Measurements from ENCODE around the gene SHKBP1. TPM values are rescaled to one million over a fixed set of nuclear protein-coding genes. Genes with fewer than 3 reads are reported as not detected.
"Not testable (repeated sequence)": the region's sequence is repeated elsewhere in the genome, so short reads cannot be mapped to it uniquely, and the experiment has no call there.

The SHKBP1 gene
- total RNA-seq, 1 experiment from 2014 or later = 16.2 TPM

DNA sequence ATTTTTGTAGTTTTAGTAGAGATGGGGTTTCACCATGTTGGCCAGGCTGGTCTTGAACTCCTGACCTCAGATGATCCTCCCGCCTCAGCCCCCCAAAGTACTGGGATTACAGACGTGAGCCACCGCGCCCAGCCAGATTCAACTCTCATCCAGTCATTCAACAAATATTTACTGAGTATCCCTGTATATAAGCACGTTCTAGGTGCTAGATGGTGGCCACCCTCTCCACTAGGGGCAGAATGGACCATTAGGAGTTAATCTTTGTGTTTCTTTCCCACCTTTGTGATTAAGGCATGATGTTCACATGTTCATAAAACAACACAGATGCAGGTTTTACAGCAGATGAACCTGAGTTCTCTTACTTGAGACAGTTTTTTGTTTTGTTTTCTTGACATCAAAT lies 7.3 kb downstream of the SHKBP1 start:
- H3K4me3 ChIP-seq = no peak overlapping the region
- H3K4me1 ChIP-seq (replicated peaks) = peaks cover 33% of the 10 kb centered on the region
- peak in 1 of 2 experiments; percentile 24 for DNase-seq (ENCODE audit: low read depth in 1 of 2, low spot score in 2 of 2)
- H3K9me3 ChIP-seq (replicated peaks) = no peaks in the 10 kb centered on the region
- no peak overlapping the region for H3K27ac ChIP-seq
- H3K36me3 ChIP-seq = peaks cover 61% of the 10 kb centered on the region
- no peaks in the 10 kb centered on the region for H3K27me3 ChIP-seq (replicated peaks)

DNA sequence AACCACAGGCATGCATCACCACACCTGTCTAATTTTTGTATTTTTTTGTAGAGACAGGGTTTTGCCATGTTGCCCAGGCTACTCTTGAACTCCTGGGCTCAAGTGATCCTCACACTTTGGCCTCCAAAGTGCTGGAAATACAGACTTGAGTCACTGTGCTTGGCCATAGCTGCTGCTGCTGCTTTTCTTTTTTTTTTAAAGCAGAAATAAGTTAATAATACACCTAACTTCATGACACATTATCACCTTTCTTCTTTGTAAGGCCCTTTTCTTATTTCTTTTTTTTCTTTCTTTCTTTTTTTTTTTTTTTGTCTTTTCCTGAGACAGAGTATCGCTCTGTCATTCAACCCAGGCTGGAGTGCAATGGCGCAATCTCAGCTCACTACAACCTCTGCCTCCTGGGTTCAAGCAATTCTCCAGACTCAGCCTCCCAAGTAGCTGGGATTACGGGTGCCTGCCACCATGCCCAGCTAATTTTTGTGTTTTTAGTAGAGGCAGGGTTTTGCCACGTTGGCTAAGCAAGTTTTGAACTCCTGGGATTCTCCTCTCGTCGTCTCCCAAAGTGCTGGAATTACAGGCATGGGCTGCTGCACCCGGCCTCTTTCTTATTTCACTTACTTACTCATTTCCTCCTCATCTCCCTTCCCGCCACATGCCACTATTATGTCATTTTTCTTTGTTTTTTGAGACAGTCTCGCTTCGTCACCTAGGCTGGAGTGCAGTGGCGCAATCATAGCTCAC lies 8.7 kb downstream of the SHKBP1 start:
- no peak overlapping the region for H3K4me3 ChIP-seq
- no peaks in the 10 kb centered on the region for H3K27me3 ChIP-seq (replicated peaks)
- H3K4me1 ChIP-seq (replicated peaks) = peaks cover 33% of the 10 kb centered on the region
- H3K27ac ChIP-seq = peak overlapping the region; percentile 80
- DNase-seq (ENCODE audit: low read depth in 1 of 2, low spot score in 2 of 2) = peak; percentile 70 to 76
- H3K9me3 ChIP-seq (replicated peaks) = no peaks in the 10 kb centered on the region
- H3K36me3 ChIP-seq = peaks cover 52% of the 10 kb centered on the region

DNA sequence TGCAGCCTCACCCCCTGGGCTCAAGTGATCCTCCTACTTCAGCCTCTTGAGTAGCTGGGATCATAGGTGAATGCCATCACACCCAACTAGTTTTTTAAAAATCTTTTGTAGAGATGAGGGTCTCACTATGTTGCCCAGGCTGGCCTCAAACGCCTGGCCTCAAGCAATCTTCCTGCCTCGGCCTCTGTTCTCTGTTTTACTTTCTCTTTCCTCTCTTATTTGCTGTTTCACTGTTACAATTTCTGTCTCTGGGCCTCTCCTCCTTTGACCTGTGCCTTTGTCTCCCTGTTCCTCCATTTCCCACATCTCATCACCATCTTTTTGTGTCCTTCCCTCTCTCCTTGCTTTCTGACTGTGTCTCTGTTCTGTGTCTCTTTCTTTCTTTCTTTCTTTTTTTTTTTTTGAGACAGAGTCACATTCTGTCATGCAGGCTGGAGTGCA lies 9.3 kb downstream of the SHKBP1 start:
- no peaks in the 10 kb centered on the region for H3K9me3 ChIP-seq (replicated peaks)
- peaks cover 53% of the 10 kb centered on the region for H3K36me3 ChIP-seq
- peak overlapping the region; percentile 80 for H3K27ac ChIP-seq
- H3K4me1 ChIP-seq (replicated peaks) = peaks cover 33% of the 10 kb centered on the region
- no peak for DNase-seq (ENCODE audit: low read depth in 1 of 2, low spot score in 2 of 2)
- no peaks in the 10 kb centered on the region for H3K27me3 ChIP-seq (replicated peaks)
- no peak overlapping the region for H3K4me3 ChIP-seq

DNA sequence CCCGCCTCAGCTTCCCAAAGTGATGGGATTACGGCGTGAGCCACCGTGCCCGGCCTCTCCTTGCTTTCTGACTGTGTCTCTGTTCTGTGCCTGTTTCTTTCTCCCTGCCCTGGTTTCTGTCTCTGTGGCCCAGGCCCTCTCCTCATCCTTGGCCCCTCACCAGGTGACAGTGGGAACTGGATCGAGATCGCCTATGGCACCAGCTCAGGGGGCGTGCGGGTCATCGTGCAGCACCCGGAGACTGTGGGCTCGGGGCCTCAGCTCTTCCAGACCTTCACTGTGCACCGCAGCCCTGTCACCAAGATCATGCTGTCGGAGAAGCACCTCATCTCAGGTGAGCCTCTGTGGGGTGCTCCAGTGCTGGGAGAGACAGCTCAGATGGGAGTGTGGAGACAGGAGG lies 9.9 kb downstream of the SHKBP1 start:
- no peak overlapping the region for H3K27ac ChIP-seq
- H3K36me3 ChIP-seq = peaks cover 48% of the 10 kb centered on the region
- no peaks in the 10 kb centered on the region for H3K9me3 ChIP-seq (replicated peaks)
- H3K4me1 ChIP-seq (replicated peaks) = peaks cover 33% of the 10 kb centered on the region
- no peaks in the 10 kb centered on the region for H3K27me3 ChIP-seq (replicated peaks)
- no peak for DNase-seq (ENCODE audit: low read depth in 1 of 2, low spot score in 2 of 2)
- H3K4me3 ChIP-seq = no peak overlapping the region

DNA sequence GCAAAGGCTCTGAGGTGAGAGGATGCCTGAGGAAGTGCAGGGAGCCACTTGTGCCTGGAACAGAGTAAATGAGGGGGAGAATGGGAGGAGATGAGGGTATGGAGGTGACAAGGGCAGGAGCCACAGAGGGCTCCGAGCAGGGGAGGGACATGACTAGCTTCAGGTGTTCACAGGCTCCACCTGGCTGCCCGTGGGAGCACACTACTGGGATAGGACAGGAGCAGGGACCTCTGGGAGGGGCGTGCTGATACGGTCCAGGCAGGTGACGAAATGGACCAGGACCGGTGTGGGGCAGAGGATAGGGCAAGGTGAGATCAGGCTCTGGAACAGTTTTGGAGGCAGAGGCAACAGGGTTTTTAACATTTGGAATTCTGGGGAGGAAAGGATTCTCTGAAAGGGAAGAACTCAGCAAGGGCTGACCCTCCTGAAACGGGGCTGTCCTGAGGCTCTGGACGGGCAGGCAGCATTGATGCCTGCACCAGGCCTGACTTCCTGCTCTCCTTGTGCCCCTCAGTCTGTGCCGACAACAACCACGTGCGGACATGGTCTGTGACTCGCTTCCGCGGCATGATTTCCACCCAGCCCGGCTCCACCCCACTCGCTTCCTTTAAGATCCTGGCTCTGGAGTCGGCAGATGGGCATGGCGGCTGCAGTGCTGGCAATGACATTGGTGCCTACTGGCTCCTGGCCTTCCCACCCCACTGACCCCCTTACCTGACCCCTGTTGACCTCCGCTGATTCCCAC lies 11.6 kb downstream of the SHKBP1 start:
- Histone ChIP-seq H3K9me3 (replicated peaks) (no peaks in the 10 kb centered on the region), H3K4me3 (no peak overlapping the region), H3K4me1 (replicated peaks) (peaks cover 33% of the 10 kb centered on the region), H3K27me3 (replicated peaks) (no peaks in the 10 kb centered on the region), H3K27ac (no peak overlapping the region), H3K36me3 (peaks cover 40% of the 10 kb centered on the region)
- peak in 1 of 2 experiments; percentile 72 for DNase-seq (ENCODE audit: low read depth in 1 of 2, low spot score in 2 of 2)

DNA sequence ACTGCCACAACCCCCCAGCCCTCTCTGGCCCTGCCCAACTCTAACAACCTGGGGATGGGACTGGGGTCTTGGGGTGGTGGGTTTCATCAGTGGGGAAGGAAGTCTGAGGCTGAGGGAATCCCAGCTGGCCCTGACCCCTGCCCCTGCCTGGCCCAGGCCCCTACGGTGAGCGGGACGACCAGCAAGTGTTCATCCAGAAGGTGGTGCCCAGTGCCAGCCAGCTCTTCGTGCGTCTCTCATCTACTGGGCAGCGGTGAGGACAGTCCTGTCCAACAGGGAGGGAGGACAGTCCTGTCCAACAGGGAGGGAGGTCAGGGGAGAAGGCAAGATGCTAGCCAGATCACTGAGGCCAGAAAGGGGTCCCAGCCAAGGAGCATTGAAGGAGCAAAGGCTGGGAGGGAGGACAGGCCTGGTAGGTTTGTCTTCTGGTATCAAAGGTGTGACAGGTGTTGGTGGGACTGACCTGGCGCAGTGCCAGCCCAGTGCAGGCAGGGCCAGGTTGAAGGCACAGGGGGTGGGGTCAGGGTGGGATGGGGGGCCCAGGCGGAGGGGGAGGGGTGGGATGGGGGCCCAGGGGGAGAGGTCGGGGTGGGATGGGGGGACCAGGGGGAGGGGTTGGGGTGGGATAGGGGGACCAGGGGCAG lies 12.4 kb downstream of the SHKBP1 start:
- Histone ChIP-seq H3K9me3 (replicated peaks) (no peaks in the 10 kb centered on the region), H3K27me3 (replicated peaks) (no peaks in the 10 kb centered on the region), H3K27ac (no peak overlapping the region), H3K4me1 (replicated peaks) (peaks cover 27% of the 10 kb centered on the region), H3K36me3 (peaks cover 34% of the 10 kb centered on the region), H3K4me3 (no peak overlapping the region)
- no peak for DNase-seq (ENCODE audit: low read depth in 1 of 2, low spot score in 2 of 2)

DNA sequence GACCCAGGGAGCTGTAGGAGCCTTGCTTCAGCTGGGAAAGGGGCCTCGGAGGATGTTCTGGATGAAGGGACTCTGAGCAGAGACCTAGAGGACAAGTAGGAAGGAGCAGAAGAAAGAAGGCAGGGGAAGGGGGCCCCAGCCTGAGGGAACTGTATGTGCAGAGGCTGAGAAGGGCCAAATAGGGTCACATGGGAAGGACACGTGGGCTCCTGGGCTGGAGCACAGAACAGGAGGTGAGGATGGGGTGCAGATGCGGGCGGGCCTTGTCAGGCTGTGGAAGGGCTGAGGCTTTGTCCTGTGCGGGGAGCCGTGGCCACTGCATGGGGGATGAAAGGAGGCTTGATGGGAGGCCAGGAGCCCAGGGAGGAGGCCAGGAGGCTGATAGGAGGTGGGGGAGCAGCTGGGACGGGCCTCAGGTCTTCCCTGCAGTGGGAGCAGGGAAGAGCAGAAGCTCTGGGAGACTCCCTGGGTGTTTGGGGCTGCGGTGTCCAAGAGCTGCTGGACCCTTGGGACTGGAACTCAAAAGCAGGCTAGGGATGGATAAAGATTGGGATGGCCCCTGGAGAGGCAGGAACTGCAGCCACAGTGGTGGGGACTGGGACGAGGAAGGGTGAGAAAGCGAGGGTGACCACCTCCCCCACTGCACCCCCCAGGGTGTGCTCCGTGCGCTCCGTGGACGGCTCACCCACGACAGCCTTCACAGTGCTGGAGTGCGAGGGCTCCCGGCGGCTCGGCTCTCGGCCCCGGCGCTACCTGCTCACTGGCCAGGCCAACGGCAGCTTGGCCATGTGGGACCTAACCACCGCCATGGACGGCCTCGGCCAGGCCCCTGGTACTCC lies 13.1 kb downstream of the SHKBP1 start:
- H3K9me3 ChIP-seq (replicated peaks) = no peaks in the 10 kb centered on the region

DNA sequence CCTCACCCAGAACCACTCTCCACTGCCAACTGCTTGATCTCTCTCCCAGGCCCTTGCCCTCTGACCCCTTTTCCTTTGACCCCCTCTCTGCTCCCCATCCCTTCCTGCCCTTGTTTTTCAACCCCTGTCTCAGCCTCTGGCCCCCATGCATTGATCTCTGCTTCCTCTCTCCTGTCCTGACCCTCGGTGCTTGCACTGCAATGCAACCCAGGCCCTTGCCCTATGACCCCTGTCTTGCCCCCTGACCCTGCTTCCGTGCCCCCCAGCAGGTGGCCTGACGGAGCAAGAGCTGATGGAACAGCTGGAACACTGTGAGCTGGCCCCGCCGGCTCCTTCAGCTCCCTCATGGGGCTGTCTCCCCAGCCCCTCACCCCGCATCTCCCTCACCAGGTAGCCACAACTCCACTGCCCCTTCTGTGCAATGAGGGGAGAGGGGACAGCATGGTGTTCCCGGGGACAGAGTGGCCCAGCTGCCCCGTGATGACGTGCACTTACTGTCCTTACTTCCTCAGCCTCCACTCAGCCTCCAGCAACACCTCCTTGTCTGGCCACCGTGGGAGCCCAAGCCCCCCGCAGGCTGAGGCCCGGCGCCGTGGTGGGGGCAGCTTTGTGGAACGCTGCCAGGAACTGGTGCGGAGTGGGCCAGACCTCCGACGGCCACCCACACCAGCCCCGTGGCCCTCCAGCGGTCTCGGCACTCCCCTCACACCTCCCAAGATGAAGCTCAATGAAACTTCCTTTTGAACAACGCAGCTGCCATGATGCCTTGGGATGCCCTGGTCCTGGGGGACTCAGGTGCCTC lies 14.0 kb downstream of the SHKBP1 start:
- DNase-seq (ENCODE audit: low read depth in 1 of 2, low spot score in 2 of 2) = no peak

More for the DNA sequence above, 13.1 kb downstream of the SHKBP1 start:
- Histone ChIP-seq H3K4me1 (replicated peaks) (peaks cover 30% of the 10 kb centered on the region), H3K27ac (no peak overlapping the region), H3K4me3 (no peak overlapping the region), H3K27me3 (replicated peaks) (no peaks in the 10 kb centered on the region), H3K36me3 (peaks cover 27% of the 10 kb centered on the region)
- no peak for DNase-seq (ENCODE audit: low read depth in 1 of 2, low spot score in 2 of 2)

DNA sequence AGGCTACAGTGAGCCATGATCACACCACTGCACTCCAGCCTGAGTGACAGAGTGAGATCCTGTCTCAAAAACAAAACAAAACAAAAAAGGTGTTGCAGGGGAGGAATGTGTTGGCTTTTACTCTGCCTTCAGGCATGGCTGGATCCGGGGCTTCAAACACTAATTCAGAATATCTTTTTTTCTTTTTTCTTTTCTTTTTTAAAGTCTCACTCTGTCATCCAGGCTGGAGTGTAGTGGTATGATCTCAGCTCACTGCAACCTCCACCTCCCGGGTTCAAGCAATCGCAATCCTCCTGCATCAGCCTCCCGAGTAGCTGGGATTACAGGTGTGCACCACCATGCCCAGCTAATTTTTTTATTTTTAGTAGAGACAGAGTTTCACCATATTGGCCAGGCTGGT lies 15.1 kb downstream of the SHKBP1 start:
- DNase-seq (ENCODE audit: low read depth in 1 of 2, low spot score in 2 of 2); H3K4me3 ChIP-seq; H3K9me3 ChIP-seq (replicated peaks); H3K27ac ChIP-seq; H3K27me3 ChIP-seq (replicated peaks): not testable (repeated sequence)
- peaks cover 23% of the 10 kb centered on the region for H3K36me3 ChIP-seq
- peaks cover 22% of the 10 kb centered on the region for H3K4me1 ChIP-seq (replicated peaks)

More for the DNA sequence above, 14.0 kb downstream of the SHKBP1 start:
- Histone ChIP-seq H3K27me3 (replicated peaks) (no peaks in the 10 kb centered on the region), H3K4me3 (no peak overlapping the region), H3K4me1 (replicated peaks) (peaks cover 24% of the 10 kb centered on the region), H3K9me3 (replicated peaks) (no peaks in the 10 kb centered on the region), H3K36me3 (peaks cover 27% of the 10 kb centered on the region), H3K27ac (no peak overlapping the region)

DNA sequence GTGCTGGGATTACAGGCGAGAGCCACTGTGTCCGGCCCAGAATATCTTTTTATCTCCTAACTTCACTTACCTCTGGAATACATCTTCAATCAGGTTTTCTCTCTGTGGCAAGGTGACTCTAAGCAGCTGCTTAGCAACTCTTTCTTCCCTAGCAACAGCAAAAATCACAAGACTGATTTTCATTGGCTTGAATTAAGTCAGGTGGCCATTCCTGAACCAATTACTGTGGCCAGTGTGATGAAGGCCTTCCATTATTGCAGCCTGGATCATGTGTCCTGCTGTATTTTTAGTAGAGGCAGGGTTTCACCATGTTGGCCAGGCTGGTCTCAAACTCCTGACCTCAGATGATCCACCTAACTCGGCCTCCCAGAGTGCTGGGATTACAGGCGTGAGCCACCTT lies 15.5 kb downstream of the SHKBP1 start:
- Histone ChIP-seq H3K27me3 (replicated peaks) (peaks cover 5% of the 10 kb centered on the region), H3K9me3 (replicated peaks) (no peaks in the 10 kb centered on the region), H3K27ac (no peak overlapping the region), H3K36me3 (peaks cover 18% of the 10 kb centered on the region), H3K4me3 (no peak overlapping the region), H3K4me1 (replicated peaks) (peaks cover 26% of the 10 kb centered on the region)
- no peak for DNase-seq (ENCODE audit: low read depth in 1 of 2, low spot score in 2 of 2)

DNA sequence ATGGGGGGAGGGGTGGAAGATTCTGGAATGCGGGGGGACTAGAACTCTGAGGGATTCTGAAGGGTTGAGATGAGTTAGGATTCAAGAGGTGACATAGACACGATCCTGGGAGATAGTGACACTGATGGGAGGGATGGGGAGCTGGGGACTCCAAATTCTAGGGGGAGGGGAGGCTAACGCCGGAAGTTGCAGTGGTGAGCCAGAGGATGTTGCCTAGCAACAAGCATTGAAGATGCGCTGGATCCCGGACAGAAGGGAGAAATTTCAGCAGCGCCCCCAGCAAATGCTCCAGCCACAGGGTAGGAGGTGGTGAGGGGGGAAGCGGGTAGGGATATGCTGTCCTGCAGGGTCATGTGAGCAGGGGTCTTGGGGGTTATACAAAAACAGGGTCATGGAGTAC lies 17.6 kb downstream of the SHKBP1 start:
- Histone ChIP-seq H3K4me1 (replicated peaks) (peaks cover 23% of the 10 kb centered on the region), H3K27ac (no peak overlapping the region), H3K4me3 (no peak overlapping the region), H3K9me3 (replicated peaks) (no peaks in the 10 kb centered on the region), H3K27me3 (replicated peaks) (peaks cover 17% of the 10 kb centered on the region), H3K36me3 (peaks cover 2% of the 10 kb centered on the region; the same call in 1 of the 2 replicates)
- no peak for DNase-seq (ENCODE audit: low read depth in 1 of 2, low spot score in 2 of 2)

DNA sequence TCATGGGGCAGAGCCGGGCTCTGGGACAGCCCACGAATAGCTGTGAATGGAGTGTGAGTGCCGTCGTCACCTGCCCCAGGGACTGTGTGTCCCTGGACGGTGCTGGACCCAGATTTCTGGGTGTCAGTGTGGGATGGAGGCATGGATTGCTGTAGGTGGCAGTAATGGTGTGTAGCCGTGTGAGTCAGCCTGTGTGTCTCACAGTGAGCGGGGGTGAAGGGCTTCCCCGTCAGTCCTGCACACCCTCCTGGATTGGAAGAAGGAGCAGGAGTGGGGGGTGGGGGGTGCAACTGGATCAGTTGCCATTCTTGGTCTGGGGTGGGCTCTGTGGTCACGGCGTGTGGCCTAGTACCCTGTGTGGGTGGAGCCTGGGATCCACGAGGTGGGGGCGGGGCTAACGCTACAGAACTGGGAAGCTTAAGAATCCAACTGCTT lies 18.0 kb downstream of the SHKBP1 start:
- peaks cover 2% of the 10 kb centered on the region; the same call in 1 of the 2 replicates for H3K36me3 ChIP-seq
- H3K27ac ChIP-seq = no peak overlapping the region
- no peak for DNase-seq (ENCODE audit: low read depth in 1 of 2, low spot score in 2 of 2)
- peaks cover 23% of the 10 kb centered on the region for H3K4me1 ChIP-seq (replicated peaks)
- no peak overlapping the region for H3K4me3 ChIP-seq
- peaks cover 21% of the 10 kb centered on the region for H3K27me3 ChIP-seq (replicated peaks)
- H3K9me3 ChIP-seq (replicated peaks) = no peaks in the 10 kb centered on the region
